ENCODE measurements around the gene HINFP. TPM values are rescaled to one million over a fixed set of nuclear protein-coding genes. Genes with fewer than 3 reads are reported as not detected.

HINFP gene, protein sequence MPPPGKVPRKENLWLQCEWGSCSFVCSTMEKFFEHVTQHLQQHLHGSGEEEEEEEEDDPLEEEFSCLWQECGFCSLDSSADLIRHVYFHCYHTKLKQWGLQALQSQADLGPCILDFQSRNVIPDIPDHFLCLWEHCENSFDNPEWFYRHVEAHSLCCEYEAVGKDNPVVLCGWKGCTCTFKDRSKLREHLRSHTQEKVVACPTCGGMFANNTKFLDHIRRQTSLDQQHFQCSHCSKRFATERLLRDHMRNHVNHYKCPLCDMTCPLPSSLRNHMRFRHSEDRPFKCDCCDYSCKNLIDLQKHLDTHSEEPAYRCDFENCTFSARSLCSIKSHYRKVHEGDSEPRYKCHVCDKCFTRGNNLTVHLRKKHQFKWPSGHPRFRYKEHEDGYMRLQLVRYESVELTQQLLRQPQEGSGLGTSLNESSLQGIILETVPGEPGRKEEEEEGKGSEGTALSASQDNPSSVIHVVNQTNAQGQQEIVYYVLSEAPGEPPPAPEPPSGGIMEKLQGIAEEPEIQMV
- total RNA-seq = 19.8 and 21.8 TPM in 2 replicates

DNA sequence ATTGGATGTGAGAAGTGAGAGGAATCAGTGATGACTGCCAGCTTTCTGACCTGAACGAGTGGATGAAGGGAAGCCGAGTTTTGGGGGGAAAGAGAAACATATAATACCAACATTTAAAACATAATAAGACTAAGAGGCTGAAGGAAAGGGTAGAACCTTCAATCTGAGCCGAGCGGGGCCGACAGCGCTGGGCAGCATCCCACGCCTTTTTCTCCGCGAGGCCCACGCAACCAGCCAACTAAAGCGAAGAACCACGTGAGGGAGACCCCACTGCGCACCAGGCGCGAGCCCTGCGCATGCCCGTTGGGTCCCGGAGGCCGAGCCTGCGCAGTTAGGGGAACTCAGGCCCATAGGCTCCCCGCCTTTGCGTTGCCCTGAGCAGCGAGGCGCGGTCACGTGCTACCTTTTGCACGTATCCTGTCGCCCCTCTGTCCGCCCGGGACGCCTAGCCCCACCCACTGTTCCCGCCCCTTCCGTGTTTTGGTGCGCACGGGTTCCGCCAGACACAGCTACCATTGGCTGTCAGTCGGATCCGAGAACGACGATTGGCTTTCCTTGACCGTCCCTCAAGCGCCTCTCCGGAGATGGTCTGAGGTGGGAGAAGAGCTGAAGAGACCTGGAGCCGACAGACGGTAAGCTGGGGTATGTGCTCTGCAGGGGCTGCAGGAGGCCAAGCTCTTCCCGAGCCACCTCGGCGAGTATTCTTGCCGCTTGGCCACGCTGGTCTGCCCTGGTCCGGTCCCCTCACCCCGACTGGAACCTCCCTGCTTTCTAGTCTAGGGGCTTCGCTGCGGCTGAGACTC lies at the start of gene HINFP:
TSS of gene HINFP (plus strand) at position 573 of the 803 bp plus-strand sequence. CDS start 5,365 bp downstream, outside the sequence.

DNA sequence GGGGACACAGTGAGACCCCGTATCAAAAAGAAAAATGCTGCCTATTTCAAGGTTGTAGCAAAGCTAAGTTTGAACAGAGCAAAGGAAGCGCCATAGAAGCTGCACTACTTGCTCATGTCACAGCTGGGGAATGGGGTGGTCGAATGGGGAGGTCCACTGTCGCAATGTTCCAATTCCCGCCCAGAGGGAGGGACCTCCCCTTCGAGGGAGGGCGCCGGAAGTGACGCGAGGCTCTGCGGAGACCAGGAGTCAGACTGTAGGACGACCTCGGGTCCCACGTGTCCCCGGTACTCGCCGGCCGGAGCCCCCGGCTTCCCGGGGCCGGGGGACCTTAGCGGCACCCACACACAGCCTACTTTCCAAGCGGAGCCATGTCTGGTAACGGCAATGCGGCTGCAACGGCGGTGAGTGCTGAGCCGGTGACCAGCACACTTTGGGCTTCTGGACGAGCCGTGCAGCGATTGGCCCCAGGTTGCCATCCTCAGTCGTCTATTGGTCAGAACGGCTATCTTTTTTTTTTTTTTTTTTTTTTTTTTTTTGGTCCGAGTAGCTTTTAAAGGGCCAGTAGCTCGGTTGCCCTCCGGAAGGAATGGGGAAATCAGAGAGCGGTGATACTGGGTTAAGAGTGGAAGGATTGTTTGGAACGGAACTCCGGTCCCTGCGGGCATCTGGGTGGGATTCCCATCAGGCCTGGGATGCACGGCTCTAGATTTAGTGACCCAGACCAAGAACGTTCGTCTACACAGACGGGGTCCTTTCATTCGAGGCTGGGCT lies 36.5 kb upstream of the HINFP start, which contains the start of gene HMBS:
TSS of gene HMBS (plus strand) at position 219 of the 774 bp plus-strand sequence. CDS start at position 372, 153 bp downstream.

DNA sequence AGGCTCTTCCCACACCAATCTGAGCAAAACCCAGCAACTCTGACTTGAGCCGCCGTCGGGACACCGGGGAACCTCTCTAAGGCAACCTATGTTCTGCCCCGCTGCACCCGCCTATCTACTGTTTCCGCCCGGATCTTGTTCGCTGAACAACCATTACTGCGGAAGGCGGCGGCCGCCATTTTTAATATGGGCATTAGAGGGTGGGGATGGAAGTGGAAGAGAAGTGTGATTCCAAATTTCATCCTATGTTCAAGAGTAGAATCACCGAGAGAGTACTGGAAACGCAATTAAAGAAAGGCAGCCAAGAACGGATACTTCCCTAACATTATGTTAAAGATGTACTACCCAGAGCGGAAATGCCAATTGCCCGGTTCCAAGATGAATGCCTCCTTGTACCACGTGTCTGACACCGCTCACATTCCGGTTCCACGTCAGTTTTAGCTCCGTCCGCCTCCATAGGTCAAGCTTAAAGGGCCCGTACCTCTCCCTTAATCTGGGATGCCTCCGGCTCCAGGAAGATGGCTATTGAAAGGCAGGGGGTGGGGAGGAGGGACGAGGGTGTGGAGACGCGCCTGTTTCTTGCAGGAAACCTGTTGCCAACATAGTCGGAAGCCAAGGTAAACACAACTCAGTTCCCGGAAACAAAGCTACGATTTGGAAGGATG lies 19.5 kb upstream of the HINFP start, which contains the start of gene DPAGT1:
TSS of gene DPAGT1 (minus strand) at position 95 of the 665 bp plus-strand sequence. CDS start 198 bp downstream, outside the sequence.

DNA sequence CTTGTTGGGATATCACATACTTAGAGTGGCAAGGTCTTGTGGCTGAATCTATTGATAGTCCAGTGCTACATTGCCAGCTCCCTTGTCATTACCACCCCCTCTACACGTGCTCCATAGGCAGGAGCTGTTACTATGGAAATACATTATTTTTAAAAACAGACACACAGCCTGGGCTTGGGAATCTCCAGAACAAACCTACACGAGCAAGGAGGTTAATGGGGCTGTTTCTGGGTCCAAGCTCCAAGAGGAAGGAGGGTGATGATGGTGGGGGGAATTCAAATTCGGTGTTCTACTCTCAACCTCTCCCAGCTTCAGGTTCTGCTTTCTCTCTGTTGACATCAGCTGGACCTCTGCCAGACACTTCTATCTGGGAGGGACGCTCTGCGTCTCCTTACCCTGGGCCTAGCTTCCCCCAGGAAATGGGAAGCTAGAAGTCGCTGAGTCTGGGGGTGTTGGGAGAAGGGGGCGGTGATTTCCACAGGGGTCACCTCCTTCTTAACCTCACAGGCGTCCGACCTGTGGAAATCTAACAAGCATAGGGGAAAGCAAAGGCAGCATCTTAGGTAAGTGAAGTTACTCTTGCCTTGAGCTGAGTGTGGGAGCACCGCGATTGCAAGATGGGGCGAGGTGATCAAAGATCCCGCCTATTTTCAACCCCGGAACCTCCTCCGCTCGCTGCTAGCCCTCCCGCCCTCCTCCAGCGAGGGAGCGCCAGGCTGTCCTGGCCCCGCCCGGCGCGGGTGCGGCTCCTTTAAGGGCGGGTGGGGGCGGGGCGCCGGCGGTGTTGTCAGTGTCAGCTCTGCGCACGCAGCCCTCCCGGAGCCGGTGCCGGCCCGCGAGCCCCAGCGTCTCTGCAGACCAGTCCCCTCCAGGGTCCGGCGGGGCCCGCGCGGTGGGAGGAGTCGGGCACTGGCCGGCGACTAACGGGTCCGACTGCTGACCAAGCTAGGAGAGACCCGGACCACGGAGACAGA lies 14.5 kb upstream of the HINFP start, which contains the start of gene C2CD2L:
TSS of gene C2CD2L (plus strand) at position 781 of the 974 bp plus-strand sequence. CDS start 398 bp downstream, outside the sequence.

DNA sequence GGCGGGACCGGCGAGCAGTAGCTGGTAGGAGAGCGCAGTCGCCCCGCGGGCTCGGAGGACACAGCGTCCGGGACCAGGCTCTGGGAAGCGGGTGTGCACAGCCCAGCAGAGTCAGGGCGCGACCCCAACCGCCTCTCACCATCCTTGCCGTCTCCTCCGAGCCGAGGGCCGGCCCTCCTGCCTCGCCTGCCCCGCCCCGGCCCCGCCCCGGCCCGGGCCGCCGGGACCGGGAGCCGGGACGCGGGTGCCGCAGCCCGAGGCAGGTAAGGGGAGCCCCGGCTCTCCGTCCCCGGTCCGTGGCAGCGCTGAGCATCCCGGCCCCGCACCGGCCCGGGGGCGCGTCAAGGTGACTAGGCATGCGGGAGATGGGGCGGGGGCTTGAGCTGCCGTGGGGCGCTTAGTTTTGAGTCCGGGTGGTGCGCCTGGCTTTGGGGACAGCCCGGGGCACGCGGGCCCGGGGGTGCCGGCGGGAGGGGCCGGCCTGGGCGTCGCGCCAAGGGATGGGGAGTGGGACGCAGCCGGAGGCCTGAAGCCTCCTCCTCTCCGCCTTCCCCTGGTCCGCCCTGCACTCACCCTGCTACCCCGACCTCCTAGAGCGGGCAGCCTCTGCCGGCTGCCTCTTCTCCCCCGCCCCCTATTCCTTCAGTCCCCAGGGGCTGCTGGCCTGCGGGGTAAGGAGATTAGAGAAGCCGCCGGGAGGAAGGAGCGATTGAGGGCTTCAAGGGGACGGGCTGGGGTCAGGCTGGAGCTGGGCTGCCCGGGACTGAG lies 27.8 kb downstream of the HINFP start, which contains the start of gene ABCG4:
TSS of gene ABCG4 (plus strand) at position 35 of the 768 bp plus-strand sequence. CDS start 914 bp downstream, outside the sequence.

DNA sequence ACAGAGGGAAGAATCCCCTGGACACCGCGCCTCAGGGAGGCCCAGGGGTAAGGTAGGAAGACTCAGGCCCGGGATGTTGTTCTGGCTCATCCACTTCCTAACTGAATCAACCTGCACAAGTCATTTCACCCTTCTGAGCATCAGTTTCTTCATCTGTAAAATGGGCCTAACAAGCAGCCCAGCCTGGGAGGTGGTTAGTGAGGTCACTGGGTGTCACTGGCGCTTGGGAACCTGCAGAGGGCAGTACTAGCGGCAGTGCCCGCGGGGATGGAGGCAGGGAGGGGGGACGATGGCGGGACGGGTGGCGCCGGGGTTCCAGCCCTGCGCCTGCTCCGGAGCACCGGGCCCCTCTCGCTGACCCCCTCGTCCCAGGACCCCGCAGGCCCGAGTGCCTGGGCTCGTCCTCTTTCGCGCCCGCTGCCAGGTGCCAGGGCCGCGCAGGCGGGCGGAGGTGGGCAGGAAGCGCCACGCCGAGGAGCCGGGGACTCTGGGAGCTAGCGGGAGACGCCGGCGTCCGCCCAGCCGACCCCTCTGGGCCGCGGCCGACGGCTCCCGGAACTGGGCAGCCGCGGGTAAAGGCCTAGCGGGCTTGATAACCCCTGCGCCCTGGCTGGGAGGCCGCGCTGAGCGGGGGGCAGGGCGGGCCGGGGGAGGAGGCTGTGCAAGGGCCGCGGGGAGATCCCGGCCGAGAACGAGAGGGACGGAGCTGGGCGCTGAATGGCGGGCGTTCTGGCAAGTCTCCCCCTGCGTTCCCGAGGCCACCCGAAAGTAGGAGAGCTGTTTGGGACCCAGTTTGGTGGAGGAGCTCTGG lies 47.3 kb downstream of the HINFP start, which contains the start of gene NLRX1:
TSS of gene NLRX1 (plus strand) at position 255 of the 811 bp plus-strand sequence. CDS start 2,679 bp downstream, outside the sequence.

Other genes starting within 250 kb of the HINFP start
- not detected in 2 replicates for gene CXCR5, start 237.7 kb upstream of the HINFP start, total RNA-seq
- gene BCL9L, start 195.7 kb upstream of the HINFP start, total RNA-seq = 10.4 and 21.6 TPM in 2 replicates
- not detected in 2 replicates for gene UPK2, start 165.3 kb upstream of the HINFP start, total RNA-seq
- not detected in 2 replicates for gene FOXR1, start 149.8 kb upstream of the HINFP start, total RNA-seq
- gene CENATAC, start 123.4 kb upstream of the HINFP start, total RNA-seq = 25.0 and 28.0 TPM in 2 replicates
- gene RPS25, start 103.2 kb upstream of the HINFP start, total RNA-seq = 1,706 and 2,770 TPM in 2 replicates
- 52.0 TPM in 2 replicates for gene TRAPPC4, start 102.8 kb upstream of the HINFP start, total RNA-seq
- gene SLC37A4, start 90.7 kb upstream of the HINFP start, total RNA-seq = 16.9 and 23.3 TPM in 2 replicates
- gene HYOU1, start 64.4 kb upstream of the HINFP start, total RNA-seq = 193 and 228 TPM in 2 replicates
- gene VPS11, start 53.8 kb upstream of the HINFP start, total RNA-seq = 23.1 and 25.0 TPM in 2 replicates
- 10.9 and 12.3 TPM in 2 replicates for gene HMBS, start 36.7 kb upstream of the HINFP start, total RNA-seq
- gene DPAGT1, start 19.7 kb upstream of the HINFP start, total RNA-seq = 29.9 and 36.0 TPM in 2 replicates
- 4.4 and 5.5 TPM in 2 replicates for gene C2CD2L, start 14.2 kb upstream of the HINFP start, total RNA-seq
- gene ABCG4, start 27.5 kb downstream of the HINFP start, total RNA-seq = 0.13 and 0.57 TPM in 2 replicates
- gene NLRX1, start 47.1 kb downstream of the HINFP start, total RNA-seq = 8.5 and 13.9 TPM in 2 replicates
- gene NHERF4, start 63.9 kb downstream of the HINFP start, total RNA-seq = not detected in 2 replicates
- gene CBL, start 84.8 kb downstream of the HINFP start, total RNA-seq = 36.7 and 46.1 TPM in 2 replicates
- gene MCAM, start 195.6 kb downstream of the HINFP start, total RNA-seq = 2,944 and 4,036 TPM in 2 replicates
- 7.7 and 12.1 TPM in 2 replicates for gene RNF26, start 212.9 kb downstream of the HINFP start, total RNA-seq
- 43.1 and 51.7 TPM in 2 replicates for gene C1QTNF5, start 219.3 kb downstream of the HINFP start, total RNA-seq
- under 0.01 TPM in 1 of 2 replicates, not detected in the other for gene MFRP, start 225.1 kb downstream of the HINFP start, total RNA-seq